GM19193 (cell line): ENCODE data around the gene SORBS2.

Experiments
- POLR2A ChIP-seq: IDR thresholded peaks from 4 replicates; pipeline ENCODE4 v1.6.1; 2011; ENCODE audit not compliant: insufficient read depth, insufficient read length; ENCODE audit errors: extremely low read depth

The SORBS2 gene

GRCh38 chr4:185589067-185589836 is 222.7 kb downstream of the SORBS2 start:
- no peak for TF ChIP-seq POLR2A

GRCh38 chr4:185587427-185588161 is 224.4 kb downstream of the SORBS2 start:
- no peak for TF ChIP-seq POLR2A

GRCh38 chr4:185587030-185587426 is 225.0 kb downstream of the SORBS2 start:
- TF ChIP-seq POLR2A = no peak

GRCh38 chr4:185585211-185585610 is 226.8 kb downstream of the SORBS2 start:
- TF ChIP-seq POLR2A = no peak

GRCh38 chr4:185583813-185584212 is 228.2 kb downstream of the SORBS2 start:
- TF ChIP-seq POLR2A = no peak

- TF ChIP-seq POLR2A = no peak
Measured at GRCh38 chr4:185582651-185583400, 229.2 kb downstream of the SORBS2 start.

- no peak for TF ChIP-seq POLR2A
Measured at GRCh38 chr4:185580699-185581098, 231.3 kb downstream of the SORBS2 start.

- no peak for TF ChIP-seq POLR2A
Measured at GRCh38 chr4:185578284-185578683, 233.7 kb downstream of the SORBS2 start.

- no peak for TF ChIP-seq POLR2A
Measured at GRCh38 chr4:185576962-185577950, 234.7 kb downstream of the SORBS2 start.

GRCh38 chr4:185576314-185576961 is 235.6 kb downstream of the SORBS2 start:
- no peak for TF ChIP-seq POLR2A

- TF ChIP-seq POLR2A = no peak
Measured at GRCh38 chr4:185573651-185574199, 238.3 kb downstream of the SORBS2 start.

- no peak for TF ChIP-seq POLR2A
Measured at GRCh38 chr4:185570727-185571126, 241.3 kb downstream of the SORBS2 start.
